Measurements from ENCODE around the gene COL19A1. TPM values are rescaled to one million over a fixed set of nuclear protein-coding genes. Genes with fewer than 3 reads are reported as not detected.

Gene COL19A1
- polyA plus RNA-seq, 2 donors, result 0.02 to 0.04 TPM

GRCh38 chr6:70118670-70119069, 252.3 kb downstream of the COL19A1 start:
- WGBS, 2 donors, result 47 to 52% methylated on average over 2 of the region's 2 CpGs
- no peak overlapping the region for H3K4me3 ChIP-seq (ENCODE audit: low read depth in 1 of 2, low read length in 2 of 2)

GRCh38 chr6:70119218-70119835, 253.0 kb downstream of the COL19A1 start:
- Histone ChIP-seq H3K9me3 (ENCODE audit: control insufficient read depth in 2 of 2, insufficient read depth in 1 of 2, low read depth in 1 of 2, low read length in 1 of 2) (no peaks in the 10 kb centered on the region), H3K27ac (ENCODE audit: low read depth in 2 of 2, low read length in 1 of 2) (no peak overlapping the region), H3K4me1 (ENCODE audit: control insufficient read depth in 2 of 2, insufficient read depth in 2 of 2, low read length in 1 of 2) (no peaks in the 10 kb centered on the region), H3K36me3 (ENCODE audit: control insufficient read depth in 2 of 2, insufficient read depth in 2 of 2, low read length in 1 of 2) (no peaks in the 10 kb centered on the region), H3K27me3 (ENCODE audit: control insufficient read depth in 1 of 2, insufficient read depth in 2 of 2, low read length in 2 of 2) (no peaks in the 10 kb centered on the region), H3K4me3 (ENCODE audit: low read depth in 1 of 2, low read length in 2 of 2) (no peak overlapping the region)
- WGBS, 2 donors, result 65 to 85% methylated on average over 7 of the region's 7 CpGs

More at GRCh38 chr6:70118670-70119069, 252.3 kb downstream of the COL19A1 start:
- no peaks in the 10 kb centered on the region for H3K9me3 ChIP-seq (ENCODE audit: control insufficient read depth in 2 of 2, insufficient read depth in 1 of 2, low read depth in 1 of 2, low read length in 1 of 2)
- no peaks in the 10 kb centered on the region for H3K36me3 ChIP-seq (ENCODE audit: control insufficient read depth in 2 of 2, insufficient read depth in 2 of 2, low read length in 1 of 2)
- H3K27me3 ChIP-seq (ENCODE audit: control insufficient read depth in 1 of 2, insufficient read depth in 2 of 2, low read length in 2 of 2), result no peaks in the 10 kb centered on the region
- H3K27ac ChIP-seq (ENCODE audit: low read depth in 2 of 2, low read length in 1 of 2), result no peak overlapping the region
- H3K4me1 ChIP-seq (ENCODE audit: control insufficient read depth in 2 of 2, insufficient read depth in 2 of 2, low read length in 1 of 2), result no peaks in the 10 kb centered on the region

GRCh38 chr6:70124443-70124842, 258.1 kb downstream of the COL19A1 start:
- Histone ChIP-seq H3K9me3 (ENCODE audit: control insufficient read depth in 2 of 2, insufficient read depth in 1 of 2, low read depth in 1 of 2, low read length in 1 of 2) (no peaks in the 10 kb centered on the region), H3K27ac (ENCODE audit: low read depth in 2 of 2, low read length in 1 of 2) (no peak overlapping the region), H3K27me3 (ENCODE audit: control insufficient read depth in 1 of 2, insufficient read depth in 2 of 2, low read length in 2 of 2) (no peaks in the 10 kb centered on the region), H3K4me1 (ENCODE audit: control insufficient read depth in 2 of 2, insufficient read depth in 2 of 2, low read length in 1 of 2) (no peaks in the 10 kb centered on the region), H3K4me3 (ENCODE audit: low read depth in 1 of 2, low read length in 2 of 2) (no peak overlapping the region), H3K36me3 (ENCODE audit: control insufficient read depth in 2 of 2, insufficient read depth in 2 of 2, low read length in 1 of 2) (no peaks in the 10 kb centered on the region)
- WGBS, 2 donors, result 63 to 86% methylated on average over 1 of the region's 1 CpG

GRCh38 chr6:70124882-70125545, 258.7 kb downstream of the COL19A1 start:
- no peak overlapping the region for H3K27ac ChIP-seq (ENCODE audit: low read depth in 2 of 2, low read length in 1 of 2)
- 61 to 67% methylated on average over 3 of the region's 3 CpGs for WGBS, 2 donors
- no peaks in the 10 kb centered on the region for H3K9me3 ChIP-seq (ENCODE audit: control insufficient read depth in 2 of 2, insufficient read depth in 1 of 2, low read depth in 1 of 2, low read length in 1 of 2)
- H3K36me3 ChIP-seq (ENCODE audit: control insufficient read depth in 2 of 2, insufficient read depth in 2 of 2, low read length in 1 of 2), result no peaks in the 10 kb centered on the region
- no peaks in the 10 kb centered on the region for H3K4me1 ChIP-seq (ENCODE audit: control insufficient read depth in 2 of 2, insufficient read depth in 2 of 2, low read length in 1 of 2)
- no peaks in the 10 kb centered on the region for H3K27me3 ChIP-seq (ENCODE audit: control insufficient read depth in 1 of 2, insufficient read depth in 2 of 2, low read length in 2 of 2)
- H3K4me3 ChIP-seq (ENCODE audit: low read depth in 1 of 2, low read length in 2 of 2), result no peak overlapping the region

GRCh38 chr6:70125602-70126001, 259.2 kb downstream of the COL19A1 start:
- no peaks in the 10 kb centered on the region for H3K9me3 ChIP-seq (ENCODE audit: control insufficient read depth in 2 of 2, insufficient read depth in 1 of 2, low read depth in 1 of 2, low read length in 1 of 2)
- no peak overlapping the region for H3K4me3 ChIP-seq (ENCODE audit: low read depth in 1 of 2, low read length in 2 of 2)
- no peak overlapping the region for H3K27ac ChIP-seq (ENCODE audit: low read depth in 2 of 2, low read length in 1 of 2)
- WGBS, 2 donors, result 85 to 87% methylated on average over 3 of the region's 3 CpGs
- no peaks in the 10 kb centered on the region for H3K27me3 ChIP-seq (ENCODE audit: control insufficient read depth in 1 of 2, insufficient read depth in 2 of 2, low read length in 2 of 2)
- H3K4me1 ChIP-seq (ENCODE audit: control insufficient read depth in 2 of 2, insufficient read depth in 2 of 2, low read length in 1 of 2), result no peaks in the 10 kb centered on the region
- H3K36me3 ChIP-seq (ENCODE audit: control insufficient read depth in 2 of 2, insufficient read depth in 2 of 2, low read length in 1 of 2), result no peaks in the 10 kb centered on the region

- Histone ChIP-seq H3K4me3 (ENCODE audit: low read depth in 1 of 2, low read length in 2 of 2) (no peak overlapping the region), H3K4me1 (ENCODE audit: control insufficient read depth in 2 of 2, insufficient read depth in 2 of 2, low read length in 1 of 2) (no peaks in the 10 kb centered on the region), H3K27me3 (ENCODE audit: control insufficient read depth in 1 of 2, insufficient read depth in 2 of 2, low read length in 2 of 2) (no peaks in the 10 kb centered on the region), H3K27ac (ENCODE audit: low read depth in 2 of 2, low read length in 1 of 2) (no peak overlapping the region), H3K36me3 (ENCODE audit: control insufficient read depth in 2 of 2, insufficient read depth in 2 of 2, low read length in 1 of 2) (no peaks in the 10 kb centered on the region), H3K9me3 (ENCODE audit: control insufficient read depth in 2 of 2, insufficient read depth in 1 of 2, low read depth in 1 of 2, low read length in 1 of 2) (no peaks in the 10 kb centered on the region)
- WGBS, 2 donors, result 94 to 96% methylated on average over 3 of the region's 3 CpGs
Measured at GRCh38 chr6:70129341-70129740, 263.0 kb downstream of the COL19A1 start.

GRCh38 chr6:70130865-70131264, 264.5 kb downstream of the COL19A1 start:
- Histone ChIP-seq H3K27ac (ENCODE audit: low read depth in 2 of 2, low read length in 1 of 2) (no peak overlapping the region), H3K27me3 (ENCODE audit: control insufficient read depth in 1 of 2, insufficient read depth in 2 of 2, low read length in 2 of 2) (no peaks in the 10 kb centered on the region), H3K4me3 (ENCODE audit: low read depth in 1 of 2, low read length in 2 of 2) (no peak overlapping the region), H3K9me3 (ENCODE audit: control insufficient read depth in 2 of 2, insufficient read depth in 1 of 2, low read depth in 1 of 2, low read length in 1 of 2) (no peaks in the 10 kb centered on the region), H3K36me3 (ENCODE audit: control insufficient read depth in 2 of 2, insufficient read depth in 2 of 2, low read length in 1 of 2) (no peaks in the 10 kb centered on the region), H3K4me1 (ENCODE audit: control insufficient read depth in 2 of 2, insufficient read depth in 2 of 2, low read length in 1 of 2) (no peaks in the 10 kb centered on the region)
- 88 to 89% methylated on average over 1 of the region's 1 CpG for WGBS, 2 donors

- Histone ChIP-seq H3K4me3 (ENCODE audit: low read depth in 1 of 2, low read length in 2 of 2) (no peak overlapping the region), H3K27ac (ENCODE audit: low read depth in 2 of 2, low read length in 1 of 2) (no peak overlapping the region), H3K9me3 (ENCODE audit: control insufficient read depth in 2 of 2, insufficient read depth in 1 of 2, low read depth in 1 of 2, low read length in 1 of 2) (no peaks in the 10 kb centered on the region), H3K4me1 (ENCODE audit: control insufficient read depth in 2 of 2, insufficient read depth in 2 of 2, low read length in 1 of 2) (no peaks in the 10 kb centered on the region), H3K27me3 (ENCODE audit: control insufficient read depth in 1 of 2, insufficient read depth in 2 of 2, low read length in 2 of 2) (no peaks in the 10 kb centered on the region), H3K36me3 (ENCODE audit: control insufficient read depth in 2 of 2, insufficient read depth in 2 of 2, low read length in 1 of 2) (no peaks in the 10 kb centered on the region)
- 33 to 66% methylated on average over 2 of the region's 2 CpGs for WGBS, 2 donors
Measured at GRCh38 chr6:70131528-70131927, 265.2 kb downstream of the COL19A1 start.

- no peak overlapping the region for H3K4me3 ChIP-seq (ENCODE audit: low read depth in 1 of 2, low read length in 2 of 2)
- H3K4me1 ChIP-seq (ENCODE audit: control insufficient read depth in 2 of 2, insufficient read depth in 2 of 2, low read length in 1 of 2), result no peaks in the 10 kb centered on the region
- H3K27ac ChIP-seq (ENCODE audit: low read depth in 2 of 2, low read length in 1 of 2), result no peak overlapping the region
- no peaks in the 10 kb centered on the region for H3K27me3 ChIP-seq (ENCODE audit: control insufficient read depth in 1 of 2, insufficient read depth in 2 of 2, low read length in 2 of 2)
- H3K9me3 ChIP-seq (ENCODE audit: control insufficient read depth in 2 of 2, insufficient read depth in 1 of 2, low read depth in 1 of 2, low read length in 1 of 2), result no peaks in the 10 kb centered on the region
- 79 to 83% methylated on average over 4 of the region's 4 CpGs for whole genome bisulfite sequencing, 2 donors
- H3K36me3 ChIP-seq (ENCODE audit: control insufficient read depth in 2 of 2, insufficient read depth in 2 of 2, low read length in 1 of 2), result no peaks in the 10 kb centered on the region
Measured at GRCh38 chr6:70133246-70133645, 266.9 kb downstream of the COL19A1 start.

- H3K4me3 ChIP-seq (ENCODE audit: low read depth in 1 of 2, low read length in 2 of 2), result no peak overlapping the region
- 86 to 93% methylated on average over 2 of the region's 2 CpGs for WGBS, 2 donors
- no peaks in the 10 kb centered on the region for H3K9me3 ChIP-seq (ENCODE audit: control insufficient read depth in 2 of 2, insufficient read depth in 1 of 2, low read depth in 1 of 2, low read length in 1 of 2)
- no peaks in the 10 kb centered on the region for H3K4me1 ChIP-seq (ENCODE audit: control insufficient read depth in 2 of 2, insufficient read depth in 2 of 2, low read length in 1 of 2)
- no peak overlapping the region for H3K27ac ChIP-seq (ENCODE audit: low read depth in 2 of 2, low read length in 1 of 2)
- H3K36me3 ChIP-seq (ENCODE audit: control insufficient read depth in 2 of 2, insufficient read depth in 2 of 2, low read length in 1 of 2), result no peaks in the 10 kb centered on the region
- H3K27me3 ChIP-seq (ENCODE audit: control insufficient read depth in 1 of 2, insufficient read depth in 2 of 2, low read length in 2 of 2), result no peaks in the 10 kb centered on the region
Measured at GRCh38 chr6:70134542-70134941, 268.2 kb downstream of the COL19A1 start.

All from esophagus (tissue), 2 donors.